NCI-H526 treated with DMSO at 0.1 percent for 48 hours (cell line): ENCODE measurements around the gene SMIM8.
"Not testable (repeated sequence)": the region's sequence is repeated elsewhere in the genome, so short reads cannot be mapped to it uniquely, and the experiment has no call there.

Source experiments
- DNase-seq: peaks from one replicate; lab custom pipeline; 2025; lab: John Stamatoyannopoulos, UW

The SMIM8 gene

DNA sequence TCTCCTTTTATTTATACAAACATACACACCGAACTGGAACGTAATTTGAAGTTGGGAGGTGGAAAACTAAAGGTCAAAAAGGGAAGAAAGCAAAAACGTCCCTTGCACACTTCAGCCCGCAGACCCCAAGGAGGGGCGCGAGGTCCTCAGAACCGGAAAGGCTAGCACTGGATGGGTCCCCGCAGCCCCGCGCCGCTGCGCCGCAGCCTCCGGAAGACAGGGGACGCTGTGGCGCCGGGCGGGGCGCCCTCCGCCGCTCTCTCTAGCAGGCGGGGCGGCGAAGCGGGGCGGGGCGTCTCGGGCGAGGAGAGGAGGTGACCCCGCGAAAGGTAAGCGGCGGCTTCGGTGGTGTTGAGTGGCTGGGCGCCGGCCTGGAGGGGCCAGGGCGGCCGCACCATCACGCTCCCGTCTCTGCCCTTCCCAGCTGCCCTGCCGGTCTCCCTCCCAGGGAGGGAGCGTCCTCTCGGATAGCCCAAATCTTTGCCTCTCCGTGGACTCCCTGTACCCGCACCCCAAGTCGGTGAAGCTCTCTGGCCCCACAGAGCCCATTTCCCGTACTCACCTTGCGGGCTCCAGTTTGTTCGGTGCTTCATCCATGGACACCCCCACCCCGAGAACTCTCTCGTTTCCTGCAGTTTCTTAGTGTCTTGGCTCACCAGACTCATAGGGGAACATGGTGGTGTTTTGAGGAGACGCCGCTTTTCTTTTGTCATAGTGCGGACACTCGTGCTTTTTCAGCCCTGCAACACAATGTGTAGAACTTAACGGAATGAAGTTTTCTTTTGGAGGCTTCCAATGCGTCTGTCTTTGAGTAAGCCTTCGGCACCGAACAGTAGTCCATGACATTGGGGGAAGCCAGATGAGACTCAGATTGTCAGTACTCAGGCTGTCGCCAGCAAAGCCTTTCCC is at the start of gene SMIM8:
TSS of gene SMIM8 (plus strand) at position 285 of the 909 bp plus-strand sequence. CDS start 14,444 bp downstream, outside the sequence.
- DNase-seq, result peak; percentile 69

- no peak for DNase-seq
These were observed 47.6 kb upstream of the SMIM8 start for GRCh38 chr6:87274660-87275274.

DNA sequence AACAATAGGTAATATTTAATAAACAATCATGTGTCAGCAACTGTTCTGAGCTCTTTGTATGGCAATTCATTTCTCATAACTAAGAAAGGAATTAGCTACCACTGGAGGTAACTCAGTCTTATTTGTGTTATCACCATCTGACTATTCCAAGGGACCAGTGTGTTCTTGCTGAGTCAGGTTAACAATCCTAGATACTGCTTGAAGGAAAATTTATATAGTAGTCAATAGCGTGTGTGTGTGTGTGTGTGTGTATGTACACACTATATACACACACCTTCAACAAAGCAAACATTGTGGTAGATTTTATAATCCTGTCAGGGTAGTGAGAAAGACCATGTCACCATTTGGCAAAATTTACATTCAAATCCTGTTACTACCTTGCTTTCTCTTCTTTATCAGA is 45.8 kb upstream of the SMIM8 start:
- no peak for DNase-seq

- peak; percentile 8 for DNase-seq
These were observed 45.3 kb upstream of the SMIM8 start for GRCh38 chr6:87277123-87277522.

- DNase-seq, result no peak
These were observed 43.2 kb upstream of the SMIM8 start for GRCh38 chr6:87279196-87279595.

- no peak for DNase-seq
These were observed 41.0 kb upstream of the SMIM8 start for GRCh38 chr6:87281426-87281825.

DNA sequence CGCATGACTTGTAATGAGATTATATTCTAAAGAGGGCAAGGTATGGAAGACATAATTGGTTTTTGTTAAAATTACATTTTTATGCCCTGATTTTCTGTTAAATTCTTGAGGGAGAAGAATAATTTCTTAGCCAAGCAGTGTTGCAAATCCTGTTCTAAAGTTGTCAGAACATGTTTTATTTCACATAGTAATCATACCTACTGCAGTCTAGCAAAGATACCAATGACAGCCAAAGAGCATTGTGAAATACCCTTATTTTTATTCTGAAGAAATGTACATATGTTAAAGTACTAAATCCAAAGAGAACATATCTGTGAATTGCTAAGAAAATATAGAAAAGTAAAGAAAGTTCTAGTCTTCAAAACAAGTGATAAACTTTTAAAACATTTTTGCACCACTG is 39.6 kb upstream of the SMIM8 start:
- no peak for DNase-seq

- no peak for DNase-seq
These were observed 38.9 kb upstream of the SMIM8 start for GRCh38 chr6:87283461-87283860.

- no peak for DNase-seq
These were observed 35.1 kb upstream of the SMIM8 start for GRCh38 chr6:87287251-87287650.

- no peak for DNase-seq
These were observed 32.8 kb upstream of the SMIM8 start for GRCh38 chr6:87289571-87289970.

DNA sequence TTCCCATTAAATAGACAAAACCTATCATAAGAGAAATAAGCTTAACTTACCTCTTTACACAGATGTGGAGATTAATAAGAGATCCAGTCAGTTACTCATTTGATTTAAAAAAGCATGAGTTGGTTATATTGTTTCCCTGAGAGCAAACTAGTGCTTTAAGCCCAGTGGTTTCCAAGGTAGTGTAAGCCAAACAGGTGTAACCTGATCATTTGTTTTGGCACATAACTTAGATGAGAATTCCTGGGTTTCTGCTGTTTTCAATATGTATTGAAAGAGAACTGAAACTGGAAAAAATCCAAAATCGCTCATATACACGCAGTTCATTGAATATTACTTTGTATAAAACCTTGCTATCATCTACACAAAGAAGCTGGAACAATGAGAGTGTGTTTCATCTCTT is 30.5 kb upstream of the SMIM8 start:
- no peak for DNase-seq

DNA sequence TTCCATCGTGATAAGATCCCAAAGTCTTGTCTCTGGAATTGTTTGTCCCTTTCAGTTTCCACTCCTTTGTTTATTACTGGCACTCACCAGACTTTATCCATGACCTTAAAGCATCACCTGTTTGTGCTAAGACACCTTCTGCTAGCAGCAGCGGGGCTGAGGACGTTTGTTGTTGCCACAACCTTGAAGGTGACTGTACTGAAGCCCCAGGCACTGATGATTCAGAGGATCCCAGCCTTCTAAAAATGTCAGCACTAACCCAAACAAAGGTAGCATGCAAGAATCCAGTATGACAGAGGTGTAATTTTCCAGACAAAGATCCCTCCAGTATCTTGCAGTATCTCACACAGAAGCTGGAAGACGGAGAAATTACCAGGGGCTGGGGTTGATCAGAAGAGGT is 28.9 kb upstream of the SMIM8 start:
- no peak for DNase-seq

DNA sequence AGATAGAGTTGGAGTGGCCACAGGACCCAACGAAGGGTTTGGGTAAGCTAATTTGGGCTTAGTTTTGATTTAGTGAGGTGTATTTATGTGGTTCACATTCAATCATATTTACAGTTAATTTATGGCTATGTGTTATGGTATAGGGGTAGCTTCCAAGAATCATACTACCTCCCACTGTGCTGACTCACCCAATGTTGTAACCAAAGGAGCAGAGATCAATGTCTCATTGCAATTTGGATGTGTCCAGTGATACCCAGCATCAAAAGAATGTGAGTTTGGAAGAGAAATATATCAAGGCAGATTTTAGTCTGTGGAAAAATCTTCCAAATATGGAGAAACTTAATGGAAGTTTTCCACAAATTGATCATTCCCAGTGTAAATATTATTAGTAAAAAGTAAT is 25.3 kb upstream of the SMIM8 start:
- DNase-seq, result no peak

DNA sequence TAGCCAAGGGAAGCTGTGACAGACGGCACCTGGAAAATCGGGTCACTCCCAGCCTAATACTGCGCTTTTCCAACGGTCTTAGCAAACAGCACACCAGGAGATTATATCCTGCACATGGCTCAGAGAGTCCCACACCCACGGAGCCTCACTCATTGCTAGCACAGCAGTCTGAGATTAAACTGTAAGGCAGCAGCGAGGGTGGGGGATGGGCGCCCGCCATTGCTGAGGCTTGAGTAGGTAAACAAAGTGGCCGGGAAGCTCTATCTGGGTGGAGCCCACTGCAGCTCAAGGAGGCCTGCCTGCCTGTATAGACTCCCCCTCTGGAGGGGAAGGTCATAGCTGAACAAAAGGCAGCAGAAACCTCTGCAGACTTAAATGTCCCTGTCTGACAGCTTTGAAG is 21.1 kb upstream of the SMIM8 start:
- DNase-seq, result not testable (repeated sequence)

GRCh38 chr6:87308970-87309369 is 13.4 kb upstream of the SMIM8 start:
- no peak for DNase-seq

DNA sequence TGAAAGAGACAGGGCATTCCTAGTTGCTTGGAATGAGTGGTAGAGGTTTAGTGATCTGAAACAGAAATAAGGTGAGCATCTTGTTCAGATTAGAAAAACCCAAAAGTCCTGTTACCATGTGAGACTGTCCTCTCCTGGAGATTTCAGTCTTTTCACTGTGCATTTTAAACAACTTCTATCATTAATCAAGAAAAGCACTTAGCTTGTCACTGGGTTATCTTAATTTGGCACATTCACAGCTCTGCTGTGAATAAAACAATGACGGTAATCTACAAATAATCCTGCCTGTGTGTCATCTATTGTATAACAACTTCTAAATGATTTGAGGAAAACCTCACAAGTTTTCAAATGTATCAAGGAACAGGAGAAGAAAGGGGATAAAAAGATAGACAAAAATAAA is 9.5 kb upstream of the SMIM8 start:
- DNase-seq, result no peak

- no peak for DNase-seq
These were observed 7.3 kb upstream of the SMIM8 start for GRCh38 chr6:87315071-87315470.

DNA sequence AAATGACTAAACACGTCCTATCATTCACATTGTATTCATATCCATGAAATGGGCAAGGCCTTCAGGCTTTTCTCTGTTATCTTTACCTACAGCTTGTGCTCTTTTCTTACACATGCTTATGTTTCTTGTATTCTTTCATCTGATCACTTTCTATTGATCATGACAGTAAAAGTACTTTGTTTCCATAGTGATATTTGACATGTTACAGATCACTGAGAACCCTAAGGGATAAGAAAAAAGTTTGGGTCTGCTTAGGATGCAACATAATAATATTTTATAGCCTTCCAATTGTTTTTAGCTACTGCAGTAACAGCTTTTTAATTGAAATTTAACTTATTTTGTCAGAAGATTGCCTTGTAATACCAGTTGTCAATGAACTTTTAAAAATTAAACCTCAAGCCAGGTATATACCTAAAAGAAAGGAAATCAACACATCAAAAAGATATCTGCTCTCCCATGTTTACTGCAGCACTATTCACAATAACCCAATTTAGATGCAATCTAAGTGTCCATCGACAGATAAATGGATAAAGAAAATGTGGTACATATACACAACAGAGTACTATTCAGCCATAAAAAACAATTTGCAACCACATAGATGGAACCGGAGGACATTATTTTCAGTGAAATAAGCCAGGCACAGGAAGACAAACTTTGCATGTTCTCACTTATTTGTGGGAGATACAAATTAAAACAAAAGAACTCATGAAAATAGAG is 3.0 kb upstream of the SMIM8 start:
- DNase-seq, result no peak

DNA sequence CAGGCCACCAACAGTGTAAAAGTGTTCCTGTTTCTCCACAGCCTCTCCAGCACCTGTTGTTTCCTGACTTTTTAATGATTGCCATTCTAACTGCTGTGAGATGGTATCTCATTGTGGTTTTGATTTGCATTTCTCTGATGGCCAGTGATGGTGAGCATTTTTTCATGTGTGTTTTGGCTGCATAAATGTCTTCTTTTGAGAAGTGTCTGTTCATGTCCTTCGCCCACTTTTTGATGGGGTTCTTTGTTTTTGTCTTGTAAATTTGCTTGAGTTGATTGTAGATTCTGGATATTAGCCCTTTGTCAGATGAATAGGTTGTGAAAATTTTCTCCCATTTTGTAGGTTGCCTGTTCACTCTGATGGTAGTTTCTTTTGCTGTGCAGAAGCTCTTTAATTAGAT is 1.5 kb downstream of the SMIM8 start:
- not testable (repeated sequence) for DNase-seq

DNA sequence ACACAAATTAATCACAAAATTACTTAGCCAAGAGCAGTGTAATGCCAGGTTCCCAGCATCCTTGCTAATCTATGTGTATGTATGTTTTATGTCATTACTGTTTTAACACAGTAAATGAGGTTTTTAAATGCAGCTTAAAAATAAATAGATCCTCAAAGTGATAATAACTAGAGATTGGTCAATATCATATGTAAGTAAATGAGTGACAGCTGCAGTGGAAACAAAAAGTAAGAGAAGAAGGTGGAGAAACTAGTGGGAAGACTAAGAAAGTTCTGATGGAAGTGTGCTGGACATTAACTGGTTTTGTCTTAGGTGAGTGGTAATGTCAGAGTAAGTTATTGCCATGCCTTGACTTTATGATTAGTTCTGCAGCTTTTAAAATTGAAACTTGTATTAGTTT is 8.6 kb downstream of the SMIM8 start:
- no peak for DNase-seq

DNA sequence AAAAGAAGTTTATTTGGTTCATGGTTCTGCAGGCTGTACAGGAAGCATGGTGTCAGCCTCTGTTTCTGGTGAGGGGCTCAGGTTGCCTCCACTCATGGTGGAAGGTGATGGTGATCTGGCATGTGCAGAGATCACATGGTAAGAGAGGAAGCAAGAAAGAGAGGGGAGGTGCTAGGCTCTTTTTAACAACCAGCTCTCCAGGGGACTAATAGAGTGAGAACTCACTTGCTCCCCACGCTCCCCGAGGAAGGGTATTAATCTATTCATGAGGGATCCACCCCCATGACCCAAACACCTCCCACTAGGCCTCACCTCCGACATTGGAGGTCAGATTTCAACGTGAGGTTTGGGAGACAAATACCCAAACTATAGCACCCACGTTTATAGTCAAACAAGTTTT is 10.6 kb downstream of the SMIM8 start:
- DNase-seq, result no peak

DNA sequence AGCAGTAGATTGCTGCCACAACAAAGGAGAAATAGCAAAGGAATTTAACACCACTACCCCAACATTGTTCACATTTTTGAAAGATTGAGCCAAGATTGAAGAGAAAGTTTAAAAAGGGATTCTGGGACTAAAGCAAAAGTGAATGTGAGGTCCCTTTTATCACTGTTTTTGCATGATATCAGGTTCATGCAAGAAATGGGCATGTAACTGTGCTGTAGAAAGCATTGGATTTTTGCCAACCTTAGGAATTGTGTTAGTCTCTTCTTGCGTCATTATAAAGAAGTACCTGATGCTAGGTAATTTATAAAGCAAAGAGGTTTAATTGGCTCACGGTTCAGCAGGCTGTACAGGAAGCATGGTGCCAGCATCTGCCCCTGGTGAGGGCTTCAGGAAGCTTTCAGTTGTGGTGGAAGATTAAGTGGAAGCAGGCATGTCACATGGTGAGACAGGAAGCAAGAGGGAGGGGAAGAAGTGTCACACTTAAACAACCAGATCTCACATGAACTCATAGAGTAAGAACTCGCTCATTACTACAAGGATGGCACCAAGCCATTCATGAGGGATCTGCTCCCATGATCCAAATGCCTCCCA is 11.3 kb downstream of the SMIM8 start:
- DNase-seq, result no peak

DNA sequence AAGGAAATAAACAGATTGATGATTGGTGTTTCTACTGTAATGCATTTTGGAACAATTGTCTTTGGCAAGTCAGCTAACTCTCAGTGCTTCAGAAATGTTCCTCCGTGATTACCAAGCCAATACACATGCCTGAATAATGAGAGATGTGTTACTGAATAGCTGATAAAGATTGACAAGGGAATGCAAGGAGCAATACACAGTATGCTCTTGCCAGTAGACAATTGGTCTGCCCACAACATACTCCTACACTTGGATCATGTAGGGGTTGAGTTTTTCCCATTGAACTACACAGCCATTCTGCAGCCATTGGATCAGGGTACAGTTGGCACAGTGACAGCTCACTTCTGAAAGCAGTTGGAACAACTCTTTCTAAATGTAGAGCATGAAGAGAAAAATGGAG is 12.3 kb downstream of the SMIM8 start:
- no peak for DNase-seq
